ENCODE data around the gene P3H2.

P3H2 gene

DNA sequence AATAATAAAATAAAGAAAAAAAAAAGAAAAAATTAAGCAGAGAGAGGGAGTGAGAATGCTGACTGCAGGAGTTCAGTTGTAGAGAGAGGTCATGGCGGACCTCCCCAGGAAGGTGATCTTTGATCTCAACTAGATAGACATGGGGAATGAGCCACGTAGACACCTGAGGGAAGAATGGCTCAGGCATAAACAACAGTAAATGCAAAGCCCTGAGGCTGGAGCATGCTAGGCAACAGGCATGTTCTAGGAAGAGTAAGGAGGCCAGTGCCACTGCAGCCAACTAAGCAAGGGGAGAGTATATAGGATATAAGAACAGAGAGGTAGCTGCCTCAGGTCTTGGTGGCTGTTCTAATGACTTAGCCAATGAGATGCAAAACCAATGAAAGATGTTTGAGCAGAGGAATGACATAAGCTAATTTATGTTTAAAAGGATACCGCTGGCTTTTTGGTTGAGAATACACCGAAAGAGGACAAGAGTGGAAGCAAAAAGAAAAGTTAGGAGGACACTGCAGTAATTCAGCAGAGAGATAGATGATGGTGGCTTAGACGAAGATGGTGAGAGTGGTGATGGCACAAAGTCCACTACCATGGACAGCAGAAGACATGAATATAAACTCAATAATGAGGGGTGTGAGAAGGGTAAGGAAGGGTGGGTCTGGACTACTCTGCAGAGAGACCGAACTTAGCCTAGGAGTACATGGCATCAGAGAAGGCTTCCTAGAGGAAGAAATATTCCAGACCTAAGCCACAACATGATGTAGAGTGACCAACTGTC lies 174.6 kb downstream of the P3H2 start:
- DNase-seq (ENCODE audit: low read depth in 2 of 2), result no peak

GRCh38 chr3:189944285-189945145 lies 176.2 kb downstream of the P3H2 start:
- DNase-seq (ENCODE audit: low read depth in 2 of 2), result no peak

GRCh38 chr3:189942948-189943347 lies 177.7 kb downstream of the P3H2 start:
- no peak for DNase-seq (ENCODE audit: low read depth in 2 of 2)

GRCh38 chr3:189941679-189942078 lies 179.0 kb downstream of the P3H2 start:
- no peak for DNase-seq (ENCODE audit: low read depth in 2 of 2)

DNA sequence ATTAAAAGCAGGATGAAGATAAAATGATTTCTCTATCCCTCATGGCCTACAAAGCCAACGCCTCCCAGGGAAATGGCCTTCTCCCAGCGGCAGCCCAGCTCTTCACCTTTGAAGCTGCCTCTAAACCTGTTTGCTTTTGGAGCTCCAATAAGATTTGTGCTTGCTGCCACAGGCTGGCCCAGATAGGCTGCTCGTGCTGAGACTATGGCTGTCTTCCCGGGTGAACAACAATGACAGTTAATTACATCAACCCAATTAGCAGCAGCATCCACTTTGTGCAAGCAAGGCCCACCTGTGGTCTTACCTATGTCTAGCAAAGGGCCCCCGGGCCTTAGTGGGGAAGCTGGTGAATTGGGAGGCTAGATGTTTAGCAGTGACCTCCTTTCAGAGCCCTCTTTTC lies 179.6 kb downstream of the P3H2 start:
- DNase-seq (ENCODE audit: low read depth in 2 of 2), result no peak

DNA sequence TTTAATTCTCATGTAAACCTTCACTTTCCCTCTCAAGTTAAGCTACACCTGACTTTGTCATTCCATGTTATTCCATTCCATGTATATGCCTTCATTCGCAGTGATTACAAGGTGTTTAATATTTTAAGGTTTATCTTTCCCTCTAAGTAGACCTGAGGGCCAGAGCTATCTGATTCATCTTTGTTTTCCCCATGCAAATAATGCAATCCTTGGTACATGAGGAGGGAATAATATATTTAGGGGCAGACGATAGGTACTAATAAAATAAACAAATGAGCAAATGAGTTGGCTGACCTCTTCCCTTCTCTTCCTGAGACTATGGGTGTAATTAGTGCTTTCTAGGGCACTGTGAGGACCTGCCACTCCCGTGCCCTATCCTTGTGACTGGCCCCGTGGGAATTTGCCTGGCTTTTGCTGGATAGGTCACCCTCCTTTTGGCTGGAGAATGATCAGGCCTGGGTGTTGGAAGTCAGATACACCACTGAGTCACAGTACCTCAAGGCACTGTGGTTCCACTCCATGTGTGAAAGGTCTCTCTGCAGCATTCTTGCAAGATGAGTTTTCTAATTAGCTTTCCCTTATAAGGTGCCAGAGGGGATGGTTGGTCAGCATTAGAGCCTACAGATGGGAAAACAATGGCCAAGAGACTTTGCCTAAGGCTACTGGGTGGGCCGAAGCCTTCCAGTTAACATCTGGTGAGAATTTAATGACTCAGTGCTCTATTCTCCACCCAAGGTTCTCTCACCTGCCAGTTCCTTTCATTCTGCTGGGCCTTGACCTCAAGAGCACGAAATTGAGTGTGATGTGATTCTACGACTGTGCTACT lies 183.2 kb downstream of the P3H2 start:
- DNase-seq (ENCODE audit: low read depth in 2 of 2), result no peak

- DNase-seq (ENCODE audit: low read depth in 2 of 2), result no peak
Observed at GRCh38 chr3:189936201-189936945, 184.3 kb downstream of the P3H2 start.

DNA sequence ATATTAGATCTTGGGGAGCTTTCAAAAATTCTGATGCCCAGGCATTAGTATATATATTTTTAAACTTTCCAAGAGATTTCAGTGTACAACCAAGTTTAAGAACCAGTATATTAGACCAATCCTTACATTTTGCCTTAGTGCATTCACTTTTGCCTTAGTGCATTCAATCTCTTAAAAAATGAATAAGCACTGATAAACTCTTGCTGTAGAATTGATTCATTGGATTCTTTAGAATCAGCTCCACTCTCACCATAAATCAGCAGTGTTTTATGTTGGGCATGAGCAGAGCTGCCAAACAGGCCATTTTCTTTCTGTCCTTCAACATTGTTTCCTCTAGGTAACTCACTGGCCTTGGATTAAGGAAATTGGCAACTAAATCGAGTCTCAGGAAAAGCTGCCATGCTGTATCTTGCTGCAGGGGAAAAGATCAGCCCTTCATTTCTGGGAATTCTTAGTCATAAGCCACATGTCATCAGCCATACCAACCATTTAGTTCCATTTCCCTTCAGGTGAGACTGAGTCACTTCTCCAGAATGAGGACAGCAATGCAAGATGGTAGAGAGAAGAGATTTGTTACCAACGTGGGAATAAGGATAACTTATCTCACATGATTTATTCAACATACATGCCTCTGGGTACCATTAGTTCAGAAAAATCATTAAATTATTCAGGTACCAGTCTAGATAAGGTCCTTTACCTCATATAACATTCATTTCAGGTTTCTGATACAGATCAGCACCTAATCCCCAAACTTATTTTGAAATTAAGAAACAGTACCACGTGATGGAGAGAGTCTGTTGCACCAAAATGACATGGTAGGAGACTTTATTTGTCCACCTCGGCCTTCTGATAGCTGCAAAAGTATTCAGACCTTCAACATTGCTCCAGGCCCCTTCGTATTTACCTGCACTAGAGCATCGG lies 192.5 kb downstream of the P3H2 start:
- DNase-seq (ENCODE audit: low read depth in 2 of 2), result no peak

- no peak for DNase-seq (ENCODE audit: low read depth in 2 of 2)
Observed at GRCh38 chr3:189921770-189922169, 198.9 kb downstream of the P3H2 start.

DNA sequence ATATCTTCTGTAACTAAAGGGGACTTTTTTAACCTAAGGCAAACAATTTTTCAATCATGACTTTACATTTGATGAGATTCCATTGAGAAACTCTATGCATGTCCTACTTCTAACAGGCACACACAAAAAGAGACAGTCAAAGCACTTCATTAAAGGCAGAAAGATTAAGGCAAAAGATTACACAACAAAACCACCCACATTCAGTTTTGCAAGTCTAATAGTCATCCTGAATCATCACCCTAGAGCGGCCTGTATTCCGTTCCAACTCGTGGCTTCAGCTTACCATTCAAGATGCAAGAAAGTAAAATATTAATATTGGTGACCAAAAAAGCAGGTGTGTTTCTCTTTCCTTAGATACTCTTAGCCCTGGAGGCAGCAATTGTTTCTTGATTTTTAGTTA lies 205.9 kb downstream of the P3H2 start:
- DNase-seq (ENCODE audit: low read depth in 2 of 2), result no peak

DNA sequence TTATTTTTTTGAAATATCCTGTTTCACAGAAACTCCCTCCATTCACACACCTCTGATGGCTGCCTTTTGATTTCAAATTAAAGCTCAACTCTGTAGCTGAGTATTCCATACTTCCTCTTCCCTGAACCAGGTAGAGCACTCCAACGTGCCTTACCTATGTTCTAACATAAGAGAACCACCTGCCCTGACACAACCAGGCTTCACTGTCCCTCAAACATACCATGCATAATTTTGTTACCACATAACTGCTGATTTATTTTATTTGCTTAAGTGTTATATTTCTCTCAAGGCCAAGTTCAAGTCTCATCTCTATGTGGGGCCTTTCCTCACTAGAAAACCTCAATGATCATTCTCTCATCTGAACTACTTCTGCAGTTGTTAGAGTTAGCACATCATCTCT lies 209.7 kb downstream of the P3H2 start:
- DNase-seq (ENCODE audit: low read depth in 2 of 2), result no peak

GRCh38 chr3:189909573-189909972 lies 211.1 kb downstream of the P3H2 start:
- no peak for DNase-seq (ENCODE audit: low read depth in 2 of 2)

DNA sequence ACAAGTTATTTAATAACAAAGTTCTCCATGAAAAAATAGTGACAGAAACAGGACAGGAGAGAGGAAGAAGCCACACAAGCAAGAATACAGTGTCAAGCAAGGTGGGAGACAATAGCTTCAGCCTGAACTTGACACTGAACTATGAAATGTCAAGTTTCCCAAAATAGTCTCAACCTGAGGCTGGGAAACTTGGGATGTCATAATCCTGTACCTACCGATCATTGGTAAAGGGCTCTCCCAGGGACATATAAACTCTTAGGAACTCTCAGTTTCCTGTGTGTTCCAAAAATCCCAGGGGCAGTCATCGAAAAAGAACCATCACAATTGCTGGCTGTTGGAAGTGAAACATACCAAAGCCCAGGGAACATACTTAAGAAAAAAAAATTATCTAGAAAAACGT lies 211.6 kb downstream of the P3H2 start:
- DNase-seq (ENCODE audit: low read depth in 2 of 2), result no peak

DNA sequence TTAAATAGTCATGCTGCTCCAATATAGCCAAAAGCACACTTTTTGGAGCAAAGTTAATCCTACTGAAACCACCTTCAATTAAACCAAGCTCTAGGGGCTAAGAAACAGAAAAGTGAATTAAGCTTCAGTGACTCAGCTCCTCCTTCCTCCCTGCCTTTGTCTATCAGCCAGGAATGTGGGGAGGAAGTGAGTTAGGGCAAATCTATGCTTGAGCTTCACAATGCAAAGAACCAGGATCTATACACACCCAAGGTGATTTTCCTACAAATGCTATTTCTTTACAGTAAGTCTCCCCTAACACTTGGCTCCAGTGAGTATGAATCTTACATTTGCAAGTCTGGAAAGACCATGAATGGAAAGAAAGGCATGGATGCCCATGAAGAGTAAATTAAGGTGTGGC lies 212.1 kb downstream of the P3H2 start:
- no peak for DNase-seq (ENCODE audit: low read depth in 2 of 2)

DNA sequence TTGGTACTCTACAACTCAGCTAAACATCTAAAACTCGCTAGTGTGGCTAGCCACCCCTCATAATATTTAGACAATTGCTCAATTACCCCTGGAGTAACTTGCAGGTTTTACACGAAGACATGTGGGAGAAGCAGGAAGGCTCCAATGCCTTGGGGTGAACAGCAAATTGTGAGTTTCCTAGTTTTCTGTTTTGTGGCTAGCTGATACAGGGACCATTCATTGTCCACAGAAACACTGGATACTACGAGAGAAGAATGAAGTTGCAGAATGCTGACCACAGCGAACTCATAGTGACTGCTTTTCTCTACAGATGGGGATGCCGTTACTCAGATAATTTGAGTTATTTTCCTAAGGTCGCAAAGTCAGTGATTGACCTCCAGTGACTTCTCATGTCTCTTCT lies 212.9 kb downstream of the P3H2 start:
- no peak for DNase-seq (ENCODE audit: low read depth in 2 of 2)

Measured in stimulated activated CD8-positive, alpha-beta memory T cell treated with anti-CD3 and anti-CD28 coated beads, Interleukin-7, amount 100 ng/mL, for 1 hour (primary cell).